Stomach (tissue), 4 donors: ENCODE data around the gene NPAS3.

ENCODE experiments used
- EP300 ChIP-seq: sonication (generic); formaldehyde crosslinking; IDR thresholded peaks from one replicate; pipeline ENCODE4 v1.6.1; 2017; ENCODE audit warnings: antibody characterized with exemption
- POLR2A ChIP-seq, 4 donors: fragments of 450-650 bp; IDR thresholded peaks; one replicate each; pipeline ENCODE4 v1.6.1; 2016; ENCODE audit warnings: antibody characterized with exemption in 4 of 4, control low read depth in 2 of 4, mild to moderate bottlenecking in 1 of 4, moderate library complexity in 1 of 4
- POLR2AphosphoS5 ChIP-seq, 3 donors: sonication (generic); formaldehyde crosslinking; IDR thresholded peaks; one replicate each; pipeline ENCODE4 v1.6.1; 2016; ENCODE audit warnings: antibody characterized with exemption in 3 of 3
- TF ChIP-seq, protein P1 (sequence below), 7 experiments: fragments of 450-650 bp in 4 of 7; fragments of 200-600 bp in 3 of 7; sonication (generic) in 3 of 7; IDR thresholded peaks; one replicate each; pipeline ENCODE4 v1.5.1; 2016 to 2019; ENCODE audit warnings: antibody characterized with exemption in 7 of 7, control low read depth in 2 of 7, mild to moderate bottlenecking in 1 of 7

DNA sequence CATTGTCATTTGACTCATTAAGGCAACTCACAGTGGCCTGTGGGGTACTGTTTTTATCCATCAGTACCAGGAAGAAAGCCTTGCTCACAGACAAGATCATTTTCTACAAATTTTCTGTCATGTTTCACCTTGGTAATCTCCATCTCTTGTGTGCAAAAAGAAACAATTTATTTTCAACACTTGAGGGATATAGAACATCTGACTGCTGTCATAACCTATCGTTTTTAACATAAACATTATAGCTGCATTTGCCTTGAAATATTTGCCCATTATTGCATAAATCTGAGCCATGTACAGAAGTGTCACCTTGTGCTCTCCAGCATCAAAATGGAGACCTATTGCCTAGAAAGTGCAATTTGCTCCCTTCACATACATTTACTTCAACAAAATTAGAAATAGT is 300.8 kb downstream of the NPAS3 start:
- TF ChIP-seq EP300 (no peak), POLR2A (IDR thresholded peaks at IDR 0.05) (no peak), POLR2AphosphoS5 (IDR thresholded peaks at IDR 0.05) (no peak)
- TF ChIP-seq, protein P1, sequence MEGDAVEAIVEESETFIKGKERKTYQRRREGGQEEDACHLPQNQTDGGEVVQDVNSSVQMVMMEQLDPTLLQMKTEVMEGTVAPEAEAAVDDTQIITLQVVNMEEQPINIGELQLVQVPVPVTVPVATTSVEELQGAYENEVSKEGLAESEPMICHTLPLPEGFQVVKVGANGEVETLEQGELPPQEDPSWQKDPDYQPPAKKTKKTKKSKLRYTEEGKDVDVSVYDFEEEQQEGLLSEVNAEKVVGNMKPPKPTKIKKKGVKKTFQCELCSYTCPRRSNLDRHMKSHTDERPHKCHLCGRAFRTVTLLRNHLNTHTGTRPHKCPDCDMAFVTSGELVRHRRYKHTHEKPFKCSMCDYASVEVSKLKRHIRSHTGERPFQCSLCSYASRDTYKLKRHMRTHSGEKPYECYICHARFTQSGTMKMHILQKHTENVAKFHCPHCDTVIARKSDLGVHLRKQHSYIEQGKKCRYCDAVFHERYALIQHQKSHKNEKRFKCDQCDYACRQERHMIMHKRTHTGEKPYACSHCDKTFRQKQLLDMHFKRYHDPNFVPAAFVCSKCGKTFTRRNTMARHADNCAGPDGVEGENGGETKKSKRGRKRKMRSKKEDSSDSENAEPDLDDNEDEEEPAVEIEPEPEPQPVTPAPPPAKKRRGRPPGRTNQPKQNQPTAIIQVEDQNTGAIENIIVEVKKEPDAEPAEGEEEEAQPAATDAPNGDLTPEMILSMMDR (IDR thresholded peaks at IDR 0.05) = no peak
